CD4-positive, CD25-positive, alpha-beta regulatory T cell (primary cell): ENCODE results near the gene ZNF771. TPM values are rescaled to one million over a fixed set of nuclear protein-coding genes. Genes with fewer than 3 reads are reported as not detected.
A peak's percentile ranks its signal among the peaks of the same experiment; 100 is the strongest.
"Not testable (repeated sequence)": the region's sequence is repeated elsewhere in the genome, so short reads cannot be mapped to it uniquely, and the experiment has no call there.

Source experiments
- ATAC-seq, 2 donors: fragments of 150-1000 bp; cut with Tn5 transposase; one replicate each; pipeline ENCODE4 v1.10.0; 2021; ENCODE audit warnings: low read depth in 2 of 2, moderate number of reproducible peaks in 2 of 2, moderate library complexity in 1 of 2
- DNase-seq, 3 donors: peaks; one replicate each; pipeline versions ENCODE4 v3.0.0 to v3.0.0-alpha.2; 2012 to 2022; ENCODE audit warnings: mixed read lengths in 1 of 3
- H3K27ac ChIP-seq: one replicate; pipeline ENCODE4 v1.7.0; 2013; ENCODE audit warnings: mild to moderate bottlenecking, low read length; ENCODE audit not compliant: insufficient read depth, poor library complexity, severe bottlenecking
- H3K27me3 ChIP-seq: one replicate; pipeline ENCODE4 v1.7.0; 2013; ENCODE audit warnings: low read length; ENCODE audit not compliant: control insufficient read depth, insufficient read depth
- H3K36me3 ChIP-seq: one replicate; pipeline ENCODE4 v1.7.0; 2013; ENCODE audit warnings: mild to moderate bottlenecking, low read length, moderate library complexity; ENCODE audit not compliant: control insufficient read depth, insufficient read depth
- H3K4me1 ChIP-seq: 2 replicates; pipeline ENCODE4 v1.7.0; 2013; ENCODE audit warnings: mild to moderate bottlenecking, low read length; ENCODE audit not compliant: insufficient read depth, control insufficient read depth, poor library complexity, severe bottlenecking
- H3K4me3 ChIP-seq: one replicate; pipeline ENCODE4 v1.7.0; 2013; ENCODE audit warnings: low read depth, mild to moderate bottlenecking, low read length, moderate library complexity
- H3K9me3 ChIP-seq, 2 experiments: 1 replicate in 1 of 2; 2 replicates in 1 of 2; pipeline ENCODE4 v1.7.0; 2013; ENCODE audit warnings: low read length in 2 of 2, mild to moderate bottlenecking in 1 of 2, moderate library complexity in 1 of 2; ENCODE audit not compliant: control insufficient read depth in 2 of 2
- H3K27ac Mint-ChIP-seq, 3 donors: one replicate each; pipeline ENCODE4 v1.8.0; 2020 to 2022; ENCODE audit warnings: mild to moderate bottlenecking in 3 of 3, mixed read lengths in 3 of 3, moderate library complexity in 2 of 3
- H3K27me3 Mint-ChIP-seq: one replicate; pipeline ENCODE4 v1.8.0; 2022; ENCODE audit warnings: mild to moderate bottlenecking, mixed read lengths
- H3K36me3 Mint-ChIP-seq: one replicate; pipeline ENCODE4 v1.8.0; 2020; ENCODE audit warnings: mixed read lengths
- H3K4me1 Mint-ChIP-seq, 4 donors: one replicate each; pipeline ENCODE4 v1.8.0; 2020 to 2022; ENCODE audit warnings: mixed read lengths in 4 of 4, mild to moderate bottlenecking in 1 of 4
- H3K4me3 Mint-ChIP-seq, 4 donors: one replicate each; pipeline ENCODE4 v1.8.0; 2020 to 2022; ENCODE audit warnings: mild to moderate bottlenecking in 4 of 4, mixed read lengths in 4 of 4, moderate library complexity in 3 of 4
- H3K9me3 Mint-ChIP-seq, 7 donors: one replicate each; pipeline ENCODE4 v1.8.0; 2020 to 2022; ENCODE audit warnings: mixed read lengths in 7 of 7, mild to moderate bottlenecking in 3 of 7, moderate library complexity in 2 of 7
- polyA plus RNA-seq, 4 donors: library from polyadenylated mRNA; unstranded; fragments of 300-500 nt; fragmentation: Illumina TruSeq; gene quantifications; one replicate each; pipeline ENCODE4 v1.2.3, GENCODE V29; 2021
- total RNA-seq: library from RNA; stranded (reverse); gene quantifications from one replicate; pipeline ENCODE4 v1.2.3, GENCODE V29; 2022

The ZNF771 gene
- total and polyA plus RNA-seq, 5 donors from 2014 or later = 1.7 to 3.8 (median 3.1) TPM

DNA sequence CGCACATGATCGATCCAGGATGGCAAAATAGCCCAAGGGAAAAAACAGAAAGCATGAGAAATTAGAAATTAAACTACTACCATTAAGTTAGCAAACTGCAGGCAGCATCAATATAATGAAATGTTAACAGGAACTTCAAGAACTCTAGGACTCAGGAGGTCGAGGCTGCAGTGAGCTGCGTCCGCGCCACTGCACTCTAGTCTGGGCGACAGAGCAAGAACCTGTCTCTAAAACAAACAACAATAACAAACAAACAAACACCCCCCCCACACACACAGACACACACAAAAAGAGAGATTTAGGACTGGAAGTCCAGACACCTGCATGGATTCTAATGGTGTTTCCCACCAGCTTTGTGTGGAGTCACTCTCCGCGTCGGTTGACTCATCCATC is 38.8 kb downstream of the ZNF771 start:
- H3K27ac ChIP-seq = peak overlapping the region; percentile 90
- no peak for DNase-seq
- peaks cover 16 to 50% (median 31%) of the 10 kb centered on the region in 4 donors for H3K4me1 Mint-ChIP-seq
- H3K4me1 ChIP-seq = peaks cover 42% of the 10 kb centered on the region
- ATAC-seq = no peak
- no peaks in the 10 kb centered on the region for H3K9me3 Mint-ChIP-seq
- H3K36me3 Mint-ChIP-seq = peaks cover 12% of the 10 kb centered on the region
- H3K27me3 ChIP-seq = no peaks in the 10 kb centered on the region
- peaks cover 5% of the 10 kb centered on the region for H3K27me3 Mint-ChIP-seq
- peak overlapping the region; percentile 92 for H3K4me3 ChIP-seq
- H3K36me3 ChIP-seq = peaks cover 4% of the 10 kb centered on the region
- peak overlapping the region; percentile 92 to 100 (median 96) for H3K27ac Mint-ChIP-seq
- H3K4me3 Mint-ChIP-seq = peak overlapping the region; percentile 91 to 100 (median 97)
- no peaks in the 10 kb centered on the region for H3K9me3 ChIP-seq

DNA sequence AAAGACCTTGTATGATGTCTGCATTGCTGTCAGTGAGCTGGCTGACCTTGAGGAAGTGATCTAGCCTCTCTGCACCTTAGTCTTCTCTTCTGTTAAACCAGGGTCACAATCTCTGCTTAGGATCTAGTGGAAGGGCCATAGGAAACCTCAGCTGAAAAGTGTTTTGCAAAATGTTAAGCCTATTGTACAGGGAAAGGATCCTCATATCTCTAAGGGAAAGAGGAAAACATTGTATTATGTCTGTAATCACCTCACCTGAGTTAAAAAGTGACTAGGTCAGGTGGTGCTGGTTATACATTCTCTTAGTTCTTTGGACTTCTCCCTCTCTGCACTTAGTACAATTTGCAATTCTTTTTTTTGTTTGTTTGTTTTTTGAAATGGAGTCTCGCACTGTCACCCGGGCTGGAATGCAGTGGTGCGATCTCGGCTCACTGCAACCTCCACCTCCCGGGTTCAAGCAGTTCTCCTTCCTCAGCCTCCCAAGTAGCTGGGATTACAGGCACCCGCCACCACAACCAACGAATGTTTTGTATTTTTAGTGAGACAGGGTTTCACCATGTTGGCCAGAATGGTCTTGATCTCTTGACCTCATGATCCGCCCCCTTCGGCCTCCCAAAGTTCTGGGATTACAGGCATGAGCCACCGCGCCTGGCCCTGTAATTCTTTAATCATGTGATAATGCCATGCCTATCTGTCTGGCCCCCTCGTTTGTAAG is 40.3 kb downstream of the ZNF771 start:
- peaks cover 42% of the 10 kb centered on the region for H3K4me1 ChIP-seq
- DNase-seq = no peak
- peaks cover 12% of the 10 kb centered on the region for H3K36me3 Mint-ChIP-seq
- H3K27ac ChIP-seq = no peak overlapping the region
- H3K9me3 Mint-ChIP-seq = no peaks in the 10 kb centered on the region
- peaks cover 4% of the 10 kb centered on the region for H3K36me3 ChIP-seq
- no peaks in the 10 kb centered on the region for H3K27me3 ChIP-seq
- H3K4me3 Mint-ChIP-seq = peak overlapping the region in 3 of 4 donors; percentile 44 to 72 (median 66)
- peak overlapping the region in 1 of 3 donors; percentile 52 for H3K27ac Mint-ChIP-seq
- H3K27me3 Mint-ChIP-seq = peaks cover 5% of the 10 kb centered on the region
- no peak for ATAC-seq
- peaks cover 21 to 55% (median 34%) of the 10 kb centered on the region in 4 donors for H3K4me1 Mint-ChIP-seq
- no peaks in the 10 kb centered on the region for H3K9me3 ChIP-seq
- no peak overlapping the region for H3K4me3 ChIP-seq

DNA sequence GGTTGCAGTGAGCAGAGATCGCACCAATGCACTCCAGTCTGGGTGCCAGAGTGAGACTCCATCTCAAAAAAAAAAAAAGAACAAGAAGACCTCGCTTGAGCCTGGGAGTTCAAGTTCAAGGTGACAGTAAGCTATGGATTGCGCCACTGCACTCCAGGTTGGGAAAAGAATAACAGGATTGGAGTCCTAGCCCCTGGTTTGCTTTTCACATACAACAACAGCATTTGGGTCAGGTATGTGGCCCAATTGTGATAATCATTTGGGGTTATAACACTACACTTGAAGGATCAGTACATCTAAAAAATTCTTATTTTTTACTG is 41.7 kb downstream of the ZNF771 start:
- H3K36me3 ChIP-seq = no peaks in the 10 kb centered on the region
- no peaks in the 10 kb centered on the region for H3K27me3 ChIP-seq
- Mint-ChIP-seq H3K4me1 (peaks cover 16 to 50% (median 25%) of the 10 kb centered on the region in 4 donors), H3K36me3 (peaks cover under 1% of the 10 kb centered on the region), H3K27me3 (peaks cover 5% of the 10 kb centered on the region), H3K9me3 (no peaks in the 10 kb centered on the region), H3K4me3 (no peak overlapping the region), H3K27ac (no peak overlapping the region)
- no peak for DNase-seq
- peaks cover 34% of the 10 kb centered on the region for H3K4me1 ChIP-seq
- H3K27ac ChIP-seq = no peak overlapping the region
- no peak overlapping the region for H3K4me3 ChIP-seq
- ATAC-seq = no peak
- H3K9me3 ChIP-seq = no peaks in the 10 kb centered on the region

DNA sequence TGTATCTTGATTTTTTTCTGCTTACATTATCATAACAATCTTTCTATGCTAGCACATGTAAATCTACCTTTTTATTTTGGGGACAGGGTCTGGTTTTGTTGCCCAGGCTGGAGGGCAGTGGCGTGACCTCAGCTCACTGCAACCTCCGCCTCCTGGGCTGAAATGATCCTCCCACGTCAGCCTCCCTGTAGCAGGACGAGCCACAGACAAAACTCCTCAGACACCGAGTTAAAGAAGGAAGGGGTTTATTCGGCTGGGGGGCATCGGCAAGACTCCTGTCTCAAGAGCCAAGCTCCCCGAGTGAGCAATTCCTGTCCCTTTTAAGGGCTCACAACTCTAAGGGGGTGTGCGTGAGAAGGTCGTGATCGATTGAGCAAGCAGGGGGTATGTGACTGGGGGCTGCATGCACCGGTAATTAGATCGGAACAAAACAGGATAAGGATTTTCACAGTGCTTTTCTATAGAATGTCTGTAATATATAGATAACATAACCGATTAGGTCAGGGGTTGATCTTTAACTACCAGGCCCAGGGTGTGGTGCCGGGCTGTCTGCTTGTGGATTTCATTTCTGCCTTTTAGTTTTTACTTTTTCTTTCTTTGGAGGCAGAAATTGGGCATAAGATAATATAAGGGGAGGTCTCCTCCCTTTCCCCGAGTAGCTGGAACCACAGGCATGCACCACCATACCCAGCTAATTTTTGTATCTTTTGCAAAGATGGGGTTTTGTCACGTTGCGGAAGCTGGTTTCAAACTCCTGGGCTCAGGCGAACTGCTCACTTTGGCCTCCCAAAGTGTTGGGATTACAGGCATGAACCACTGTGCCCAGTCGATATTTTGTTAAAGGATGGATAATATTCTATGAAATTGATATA is 45.5 kb downstream of the ZNF771 start:
- H3K27ac ChIP-seq, H3K4me3 Mint-ChIP-seq, H3K9me3 Mint-ChIP-seq, H3K9me3 ChIP-seq, DNase-seq, H3K4me3 ChIP-seq, H3K27me3 Mint-ChIP-seq, H3K36me3 Mint-ChIP-seq, H3K36me3 ChIP-seq, ATAC-seq, H3K27me3 ChIP-seq: not testable (repeated sequence)
- Mint-ChIP-seq H3K27ac (peak overlapping the region in 1 of 3 donors; percentile 56), H3K4me1 (peaks cover 13 to 55% (median 23%) of the 10 kb centered on the region in 4 donors)
- peaks cover 23% of the 10 kb centered on the region for H3K4me1 ChIP-seq

GRCh38 chr16:30456302-30456701 is 48.9 kb downstream of the ZNF771 start:
- H3K27ac Mint-ChIP-seq = peak overlapping the region; percentile 31 to 96 (median 84)
- peaks cover 11 to 56% (median 25%) of the 10 kb centered on the region in 4 donors for H3K4me1 Mint-ChIP-seq
- no peaks in the 10 kb centered on the region for H3K9me3 ChIP-seq
- peaks cover 27% of the 10 kb centered on the region for H3K4me1 ChIP-seq
- H3K9me3 Mint-ChIP-seq = no peaks in the 10 kb centered on the region
- H3K27me3 Mint-ChIP-seq = no peaks in the 10 kb centered on the region
- no peaks in the 10 kb centered on the region for H3K36me3 ChIP-seq
- no peaks in the 10 kb centered on the region for H3K27me3 ChIP-seq
- H3K4me3 Mint-ChIP-seq = peak overlapping the region in 1 of 4 donors; percentile 67
- no peak overlapping the region for H3K27ac ChIP-seq
- no peak overlapping the region for H3K4me3 ChIP-seq
- ATAC-seq (no peak), DNase-seq (no peak)
- no peaks in the 10 kb centered on the region for H3K36me3 Mint-ChIP-seq

- no peaks in the 10 kb centered on the region for H3K36me3 Mint-ChIP-seq
- peaks cover 27% of the 10 kb centered on the region for H3K4me1 ChIP-seq
- ATAC-seq (no peak), DNase-seq (no peak)
- no peaks in the 10 kb centered on the region for H3K9me3 Mint-ChIP-seq
- peaks cover 11 to 56% (median 23%) of the 10 kb centered on the region in 4 donors for H3K4me1 Mint-ChIP-seq
- H3K27ac Mint-ChIP-seq = peak overlapping the region; percentile 73 to 96 (median 84)
- H3K27me3 ChIP-seq = no peaks in the 10 kb centered on the region
- peak overlapping the region in 2 of 4 donors; percentile 19 to 67 for H3K4me3 Mint-ChIP-seq
- no peaks in the 10 kb centered on the region for H3K36me3 ChIP-seq
- H3K9me3 ChIP-seq = no peaks in the 10 kb centered on the region
- no peak overlapping the region for H3K4me3 ChIP-seq
- H3K27ac ChIP-seq = no peak overlapping the region
- H3K27me3 Mint-ChIP-seq = no peaks in the 10 kb centered on the region
These were observed 49.9 kb downstream of the ZNF771 start for GRCh38 chr16:30457256-30457655.

- H3K4me1 Mint-ChIP-seq = peaks cover 5 to 49% (median 18%) of the 10 kb centered on the region in 4 donors
- H3K27me3 Mint-ChIP-seq = no peaks in the 10 kb centered on the region
- no peak for DNase-seq
- no peaks in the 10 kb centered on the region for H3K9me3 ChIP-seq
- H3K4me1 ChIP-seq = peaks cover 27% of the 10 kb centered on the region
- no peaks in the 10 kb centered on the region for H3K27me3 ChIP-seq
- no peak for ATAC-seq
- no peaks in the 10 kb centered on the region for H3K9me3 Mint-ChIP-seq
- H3K36me3 Mint-ChIP-seq = no peaks in the 10 kb centered on the region
- H3K27ac ChIP-seq = no peak overlapping the region
- no peaks in the 10 kb centered on the region for H3K36me3 ChIP-seq
- H3K4me3 Mint-ChIP-seq = peak overlapping the region in 3 of 4 donors; percentile 51 to 67 (median 62)
- no peak overlapping the region for H3K4me3 ChIP-seq
- peak overlapping the region; percentile 84 to 99 (median 90) for H3K27ac Mint-ChIP-seq
These were observed 50.5 kb downstream of the ZNF771 start for GRCh38 chr16:30457743-30458560.
